ENCODE results near the gene MINK1. TPM values are rescaled to one million over a fixed set of nuclear protein-coding genes. Genes with fewer than 3 reads are reported as not detected.

The MINK1 gene
- total and polyA plus RNA-seq, 2 of the 8 experiments (the other 6 are each of a cell fraction or from before 2014, with no cell fraction given), result 26.9 to 77.7 TPM

DNA sequence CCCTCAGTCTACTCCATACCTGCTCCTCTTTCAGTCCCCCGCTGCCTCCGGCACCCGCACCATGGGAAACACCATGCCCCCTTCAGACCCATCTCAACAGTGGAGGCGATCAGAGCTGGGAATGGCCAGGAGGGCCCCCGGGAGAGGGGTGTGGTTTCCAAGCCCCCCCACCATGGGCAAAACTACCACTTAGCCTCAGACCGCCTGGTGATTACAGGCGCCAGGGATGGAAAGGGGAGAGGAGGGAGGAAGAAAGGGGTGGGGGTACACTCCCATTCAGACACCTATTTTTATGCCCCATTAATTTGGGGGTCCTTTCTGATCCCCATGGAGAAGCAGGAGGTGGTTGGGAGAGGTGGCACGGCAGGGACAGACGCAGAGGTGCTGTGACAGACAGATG lies 30.9 kb upstream of the MINK1 start, which contains the start of gene C17orf114 (continued):
- no peak for TF ChIP-seq SAP30 (IDR thresholded peaks at IDR 0.05; ENCODE audit: insufficient read depth, insufficient replicate concordance, low read length)
- TF ChIP-seq TCF12 (IDR thresholded peaks at IDR 0.05; ENCODE audit: low read depth, low read length), result no peak
- TF ChIP-seq MAFK (IDR thresholded peaks at IDR 0.05; ENCODE audit: low read depth, low read length), result no peak
- no peak for TF ChIP-seq PHF8 (conservative IDR thresholded peaks at IDR 0.05; ENCODE audit: low read depth, low read length)
- TF ChIP-seq, protein P1, sequence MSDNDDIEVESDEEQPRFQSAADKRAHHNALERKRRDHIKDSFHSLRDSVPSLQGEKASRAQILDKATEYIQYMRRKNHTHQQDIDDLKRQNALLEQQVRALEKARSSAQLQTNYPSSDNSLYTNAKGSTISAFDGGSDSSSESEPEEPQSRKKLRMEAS (IDR thresholded peaks at IDR 0.05), result no peak
- TF ChIP-seq JUND (IDR thresholded peaks at IDR 0.05; ENCODE audit: low read length), result no peak
- no peak for TF ChIP-seq POU5F1 (IDR thresholded peaks at IDR 0.05; ENCODE audit: low read depth, low read length)
- no peak for TF ChIP-seq RAD21 (IDR thresholded peaks at IDR 0.05 in 1 of 2, conservative IDR thresholded peaks at IDR 0.05 in 1 of 2; ENCODE audit: low read depth in 2 of 2, low read length in 2 of 2)
- no peak for TF ChIP-seq FOSL1 (IDR thresholded peaks at IDR 0.05; ENCODE audit: insufficient read depth, low read depth, low read length)
